ENCODE measurements around the gene CDIP1.

Gene CDIP1

DNA sequence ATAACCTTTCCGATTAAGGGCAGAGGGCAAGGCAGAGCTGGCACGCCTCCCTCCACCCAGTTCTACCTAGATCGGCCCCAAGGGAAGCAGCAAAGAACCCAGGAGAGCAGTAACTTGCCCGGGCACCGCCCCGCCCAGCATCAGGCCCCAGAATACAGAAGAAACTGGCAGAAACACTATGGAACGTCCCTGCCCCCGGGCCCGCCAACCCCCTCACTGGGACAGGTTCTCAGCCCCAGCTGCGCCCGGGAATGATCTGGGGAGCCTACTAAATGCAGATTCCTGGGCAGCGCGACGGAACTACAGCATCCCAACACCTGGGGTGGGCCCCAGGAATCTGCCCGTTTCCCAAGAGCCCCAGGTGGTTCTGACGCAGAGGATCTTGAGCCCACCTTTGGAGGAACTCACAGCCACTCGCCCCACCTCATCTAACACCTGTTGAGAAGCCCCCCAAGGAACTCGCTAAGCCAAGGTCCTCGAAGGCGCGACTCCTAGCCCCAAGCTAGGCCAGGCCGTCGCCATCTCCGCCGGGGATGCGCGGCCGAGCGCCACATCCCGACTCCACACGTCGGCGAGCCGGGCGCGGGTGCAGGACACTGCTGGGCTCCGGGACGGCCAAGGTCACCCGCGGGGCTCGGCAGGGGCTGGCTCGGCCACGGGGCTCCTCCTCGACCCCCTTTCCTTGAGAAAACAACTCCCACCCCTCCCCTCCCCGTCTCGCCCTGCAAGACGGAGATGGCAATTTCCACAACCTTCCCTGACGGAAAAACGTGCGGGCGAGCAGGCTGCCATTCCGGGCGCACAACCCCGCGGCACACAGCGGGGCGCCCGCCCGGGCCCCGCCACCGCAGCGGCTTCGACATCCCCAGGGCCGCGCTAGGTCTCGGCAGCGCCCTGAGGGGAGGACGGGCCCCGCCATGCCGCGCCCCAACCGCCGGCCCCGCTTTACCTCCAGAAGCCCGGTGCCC lies 913 bp downstream of the CDIP1 start:
- peak; percentile 37 for DNase-seq

DNA sequence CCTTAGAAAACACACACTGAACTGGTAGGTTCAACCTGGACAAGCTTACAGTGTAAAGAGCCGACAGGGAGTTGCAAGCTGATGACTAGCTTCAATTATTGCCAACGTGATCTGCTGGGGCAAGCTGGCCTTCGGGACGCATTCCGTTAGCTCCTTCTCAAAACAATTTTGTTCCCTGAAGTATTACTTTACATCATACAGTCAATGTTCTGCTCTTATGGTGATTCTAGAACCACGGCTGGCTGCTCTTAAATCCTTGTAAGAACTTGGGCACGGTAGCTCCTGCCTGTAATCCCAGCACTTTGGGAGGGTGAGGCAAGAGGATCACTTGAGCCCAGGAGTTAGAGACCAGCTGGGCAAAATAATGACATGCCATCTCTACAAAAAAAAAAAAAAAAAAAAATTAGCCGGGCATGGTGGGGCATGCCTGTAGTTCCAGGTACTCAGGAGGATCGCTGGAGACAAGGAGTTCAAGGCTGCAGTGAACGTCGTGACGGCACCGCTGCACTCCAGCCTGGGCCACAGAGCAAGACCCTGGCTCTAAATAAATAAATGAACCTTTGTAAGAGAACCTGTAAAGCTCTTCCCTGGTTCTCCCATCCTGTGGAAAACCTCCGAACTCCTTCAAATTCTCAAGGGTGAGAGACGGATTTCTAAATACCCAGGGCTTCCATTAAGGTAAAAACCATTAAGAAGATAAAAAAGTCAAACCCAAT lies 2.0 kb downstream of the CDIP1 start:
- no peak for DNase-seq

- DNase-seq, result peak; percentile 50
Measured at GRCh38 chr16:4535627-4536108, 2.9 kb downstream of the CDIP1 start.

GRCh38 chr16:4534151-4534790 lies 4.3 kb downstream of the CDIP1 start:
- DNase-seq, result no peak

GRCh38 chr16:4533490-4533889 lies 5.1 kb downstream of the CDIP1 start:
- DNase-seq, result no peak

- no peak for DNase-seq
Measured at GRCh38 chr16:4532238-4532637, 6.3 kb downstream of the CDIP1 start.

- DNase-seq, result no peak
Measured at GRCh38 chr16:4531811-4532210, 6.8 kb downstream of the CDIP1 start.

DNA sequence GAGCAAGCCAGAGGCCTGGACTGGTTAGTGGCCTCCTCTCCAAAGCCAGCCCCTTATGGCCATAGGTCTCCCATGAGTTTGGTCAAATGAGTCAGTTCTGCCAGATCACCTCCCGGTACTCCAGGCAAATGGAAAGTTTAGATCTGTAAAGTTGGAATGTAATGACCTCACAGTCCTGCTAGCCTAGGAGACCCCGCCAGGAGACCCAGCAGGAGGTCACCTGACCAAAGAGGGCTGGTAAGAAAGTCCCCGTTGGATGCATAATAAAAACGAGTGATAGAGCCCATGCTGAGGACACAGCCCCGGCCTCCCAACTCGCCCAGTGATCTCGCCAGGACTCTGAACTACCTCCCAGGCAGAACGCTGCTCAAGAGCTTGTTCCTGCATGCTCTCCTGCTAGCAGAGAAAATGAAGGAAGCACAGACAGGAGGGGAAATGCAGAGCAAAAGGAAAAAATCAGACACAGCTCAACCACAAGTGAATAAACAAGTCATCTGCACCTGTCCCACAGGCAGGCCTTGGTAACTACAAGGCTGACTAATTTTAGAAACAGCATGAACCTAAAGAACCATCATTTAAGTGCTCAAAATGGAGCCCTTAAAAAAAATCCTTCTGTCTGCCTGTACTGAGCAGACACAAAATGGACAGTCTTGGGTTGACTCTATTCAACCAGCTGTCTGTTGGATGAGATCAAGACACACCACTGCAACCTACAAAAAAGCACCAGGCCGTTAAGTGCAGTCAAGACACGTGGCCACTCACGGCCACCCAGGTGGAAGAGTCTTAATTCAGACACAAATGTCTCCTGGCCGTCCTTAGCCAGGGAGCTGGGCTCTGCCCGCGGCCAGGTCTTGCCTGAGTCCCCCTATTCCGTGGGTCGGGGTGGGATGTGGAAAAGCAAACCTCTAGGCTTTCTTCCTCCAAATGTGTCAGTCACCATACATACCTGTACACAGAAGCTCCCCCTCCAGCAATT lies 9.2 kb downstream of the CDIP1 start:
- DNase-seq, result no peak

- DNase-seq, result no peak
Measured at GRCh38 chr16:4525634-4526277, 12.8 kb downstream of the CDIP1 start.

DNA sequence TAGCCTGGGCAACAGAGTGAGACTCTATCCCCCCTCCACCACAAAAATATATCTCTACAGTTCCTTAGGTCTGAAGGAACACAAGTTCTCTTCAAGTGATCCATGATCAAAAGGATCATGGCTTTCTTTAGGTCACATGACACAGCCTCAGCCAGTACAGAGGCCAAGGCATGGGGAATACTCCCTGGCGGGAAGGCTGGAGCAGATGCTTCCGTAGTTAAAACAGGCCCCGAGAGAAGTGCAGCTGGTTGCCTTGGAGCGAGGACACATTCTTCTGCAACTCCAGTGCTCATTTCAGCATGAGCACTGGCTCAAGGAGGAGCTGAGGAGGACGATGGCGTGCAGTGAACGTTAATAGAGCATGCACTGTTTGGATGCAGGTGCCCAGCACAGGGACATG lies 13.5 kb downstream of the CDIP1 start:
- DNase-seq, result no peak

DNA sequence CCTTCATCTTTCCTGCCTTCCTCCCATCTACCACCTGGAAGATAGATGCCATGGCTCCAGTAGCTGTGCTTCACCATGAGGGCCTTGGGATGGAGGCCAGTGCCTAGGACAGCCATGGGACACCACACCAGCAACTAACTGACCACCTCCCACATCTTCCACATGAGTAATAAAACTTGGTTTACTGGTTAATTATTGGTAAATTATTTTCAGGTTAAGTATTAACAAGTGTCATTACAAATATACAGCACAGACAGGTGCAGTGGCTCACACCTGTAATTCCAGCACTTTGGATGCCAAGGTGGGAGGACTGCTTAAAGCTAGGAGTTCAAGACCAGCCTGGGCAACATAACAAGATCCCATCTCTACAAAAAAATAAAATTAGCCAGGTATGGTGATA lies 14.0 kb downstream of the CDIP1 start:
- DNase-seq, result no peak

DNA sequence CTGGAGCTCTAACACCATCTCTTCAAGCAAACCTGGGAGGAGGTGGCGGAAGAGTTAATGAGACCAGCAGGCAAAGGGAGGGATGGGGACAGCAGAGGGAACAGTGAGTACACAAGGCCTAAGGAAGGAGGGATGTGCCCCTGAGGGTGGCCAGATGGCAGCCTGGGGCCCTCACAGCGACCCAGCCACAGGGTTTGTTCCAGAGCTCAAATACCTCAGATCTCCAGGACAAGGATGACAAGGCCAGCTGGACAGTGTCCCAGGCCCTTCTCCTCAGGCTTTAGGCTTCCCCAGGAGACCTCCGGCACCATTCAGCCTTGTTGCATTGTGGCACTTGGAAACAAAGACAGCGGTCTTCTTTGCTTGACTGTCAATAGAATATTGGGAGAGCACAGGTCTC lies 14.9 kb downstream of the CDIP1 start:
- no peak for DNase-seq

DNA sequence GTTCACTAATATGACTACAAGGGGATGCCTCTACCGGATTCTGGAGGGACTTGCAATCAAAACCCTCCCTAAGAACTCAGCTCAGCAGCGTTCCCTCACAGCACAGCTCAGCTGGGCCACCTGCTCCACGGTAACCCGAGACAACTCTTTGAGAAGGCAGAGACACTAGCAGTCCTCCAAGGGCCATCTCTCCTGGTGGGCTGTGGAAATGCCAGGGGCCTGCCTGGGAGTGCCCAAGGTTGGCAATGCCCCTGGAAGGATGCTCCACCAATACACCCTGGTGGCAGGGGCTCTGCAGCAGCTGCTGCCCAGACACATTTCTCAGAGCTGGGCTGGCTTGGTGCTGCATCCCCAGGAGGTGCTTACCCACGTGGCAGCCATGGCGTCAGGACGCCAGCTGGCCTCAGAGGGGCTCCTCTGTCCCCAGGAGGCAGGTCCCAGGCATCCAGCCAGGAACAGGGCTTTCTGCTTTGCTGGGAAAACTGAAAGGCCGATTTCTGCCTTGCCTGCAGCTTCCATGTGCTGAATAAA lies 16.5 kb downstream of the CDIP1 start:
- DNase-seq, result no peak

GRCh38 chr16:4520913-4521312 lies 17.7 kb downstream of the CDIP1 start:
- no peak for DNase-seq

GRCh38 chr16:4519274-4520058 lies 19.1 kb downstream of the CDIP1 start:
- no peak for DNase-seq

DNA sequence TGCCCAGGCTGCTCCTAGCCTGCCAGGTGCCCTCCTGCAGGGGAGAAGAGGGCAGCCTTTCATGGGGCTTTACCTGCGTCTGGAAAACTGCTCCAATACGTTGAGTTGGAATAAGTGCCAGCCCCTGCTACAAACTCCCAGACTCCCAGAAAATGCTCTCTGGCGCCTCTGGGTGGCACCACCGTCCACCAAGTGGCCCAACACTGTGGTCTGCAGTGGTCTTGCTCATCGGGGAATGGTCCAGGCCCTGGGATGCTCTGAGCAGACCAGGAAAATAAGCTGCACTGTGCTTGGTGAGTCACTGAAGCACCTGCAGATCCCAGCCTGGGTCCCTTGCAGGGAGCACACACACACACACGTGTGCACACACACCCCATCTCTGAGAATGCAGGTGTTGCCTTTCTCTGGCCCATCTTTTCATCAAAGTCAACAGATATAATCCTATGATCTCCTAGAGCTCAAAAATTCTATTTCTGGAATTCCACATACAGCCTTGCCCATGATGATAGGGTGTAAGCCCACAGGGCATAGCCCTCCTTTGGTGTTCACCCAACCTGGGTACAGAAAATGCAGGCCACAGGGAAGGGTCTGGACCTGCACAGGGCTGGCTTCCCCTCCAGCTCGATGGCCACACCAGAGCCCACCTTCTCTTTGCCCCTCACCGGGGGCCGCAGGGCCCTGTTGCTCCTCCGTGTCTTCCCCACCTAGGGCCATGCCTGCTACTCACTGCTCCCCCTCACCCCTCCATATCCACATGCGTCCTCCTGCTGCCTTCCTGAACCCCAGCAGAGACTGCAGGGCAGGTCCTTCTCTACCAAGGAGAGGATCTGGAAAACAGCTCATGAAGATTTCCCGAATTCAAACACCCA lies 20.5 kb downstream of the CDIP1 start:
- DNase-seq, result no peak

- DNase-seq, result no peak
Measured at GRCh38 chr16:4515611-4516233, 22.9 kb downstream of the CDIP1 start.

DNA sequence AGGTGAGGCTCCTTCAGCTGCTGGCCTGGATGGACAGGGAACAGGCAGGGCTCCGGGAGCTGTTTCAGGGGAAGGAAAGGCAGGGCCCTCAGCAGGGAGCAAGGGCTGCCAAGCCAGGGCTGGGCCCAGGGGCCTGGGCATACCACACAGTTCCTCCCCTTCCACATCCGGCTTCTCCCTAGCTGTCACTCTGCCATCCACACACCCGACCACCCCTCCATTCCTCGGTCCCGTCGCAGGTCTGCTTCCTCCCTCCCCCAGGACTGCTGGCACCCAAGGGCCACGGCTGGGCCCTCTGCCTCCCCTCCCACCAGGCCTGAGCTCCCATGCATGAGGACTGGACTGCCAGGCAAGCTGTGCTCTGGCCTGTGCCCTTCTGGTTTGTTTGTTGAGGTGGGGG lies 24.0 kb downstream of the CDIP1 start:
- DNase-seq, result no peak

- no peak for DNase-seq
Measured at GRCh38 chr16:4513881-4514280, 24.7 kb downstream of the CDIP1 start.

All from stimulated activated CD8-positive, alpha-beta memory T cell treated with anti-CD3 and anti-CD28 coated beads, Interleukin-4, amount 100 ng/mL, for 48 hours (primary cell).